Hippocampal formation (tissue), 2 donors: ENCODE results near the gene WDR33.

Experiments used
- DNase-seq, 2 donors: peaks; one replicate each; lab custom pipeline; 2025; lab: John Stamatoyannopoulos, UW

Gene WDR33

DNA sequence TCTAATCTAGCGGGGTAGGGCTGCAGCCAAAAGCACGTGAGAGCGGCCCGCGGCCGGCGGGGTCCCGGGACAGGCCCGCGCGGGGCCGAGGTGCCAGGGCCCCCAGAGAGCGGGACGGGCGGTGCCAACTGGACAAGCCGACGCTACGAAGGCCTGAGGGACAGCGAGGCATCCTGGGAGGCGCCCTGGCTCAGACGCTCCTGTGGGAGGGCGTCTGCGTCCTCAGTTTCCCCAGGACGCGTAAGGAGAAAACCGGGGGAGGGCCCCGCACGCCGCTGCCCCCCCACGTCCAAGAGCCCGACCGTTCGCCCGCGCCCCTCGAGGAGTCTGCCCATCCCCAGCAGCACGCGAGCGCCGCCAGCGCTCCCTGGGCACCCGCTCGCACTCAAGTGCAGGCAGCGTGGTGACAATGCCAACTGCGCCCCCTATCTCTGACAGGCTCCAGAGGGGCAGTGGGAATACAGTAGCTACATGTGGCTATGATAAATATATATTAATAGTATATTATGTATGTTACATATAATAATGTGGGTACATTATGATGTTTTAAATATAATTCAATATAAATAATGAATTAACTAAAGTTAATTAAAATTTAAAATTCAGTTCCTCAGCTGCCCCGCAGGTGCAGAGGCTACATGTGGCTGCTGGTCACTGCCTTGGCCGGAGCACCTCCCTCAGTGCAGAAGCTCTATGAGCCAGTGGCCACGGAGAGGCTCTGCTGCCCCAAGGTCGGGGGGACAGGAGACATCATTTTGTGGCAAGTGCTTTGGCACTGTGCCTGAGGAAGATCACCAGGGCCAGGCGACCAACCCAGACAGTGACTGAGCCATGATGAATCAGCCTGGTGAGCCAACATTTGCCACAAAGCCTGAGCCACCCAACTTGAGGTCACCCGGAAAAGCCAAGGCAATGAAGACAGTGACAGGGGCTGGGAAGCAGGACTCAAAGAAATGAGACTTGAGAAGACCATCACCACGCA, 115.2 kb downstream of the WDR33 start:
- peak in 1 of 2 donors; percentile 46 for DNase-seq

DNA sequence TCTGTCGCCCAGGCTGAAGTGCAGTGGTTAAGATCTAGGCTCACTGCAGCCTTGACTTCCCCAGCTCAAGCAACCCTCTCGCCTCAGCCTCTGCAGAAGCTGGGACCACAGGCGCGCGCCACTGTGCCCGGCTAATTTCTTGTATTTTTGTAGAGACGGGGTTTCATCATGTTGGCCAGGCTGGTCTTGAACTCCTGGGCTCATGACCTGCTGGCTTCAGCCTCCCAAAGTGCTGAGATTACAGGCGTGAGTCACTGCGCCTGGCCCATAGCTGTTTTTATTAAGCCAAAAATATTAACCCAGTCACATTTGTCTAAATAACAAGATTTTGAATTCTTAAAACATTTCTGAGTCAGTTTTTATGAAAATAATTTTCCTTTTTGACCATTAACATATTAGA, 116.0 kb downstream of the WDR33 start:
- no peak for DNase-seq

DNA sequence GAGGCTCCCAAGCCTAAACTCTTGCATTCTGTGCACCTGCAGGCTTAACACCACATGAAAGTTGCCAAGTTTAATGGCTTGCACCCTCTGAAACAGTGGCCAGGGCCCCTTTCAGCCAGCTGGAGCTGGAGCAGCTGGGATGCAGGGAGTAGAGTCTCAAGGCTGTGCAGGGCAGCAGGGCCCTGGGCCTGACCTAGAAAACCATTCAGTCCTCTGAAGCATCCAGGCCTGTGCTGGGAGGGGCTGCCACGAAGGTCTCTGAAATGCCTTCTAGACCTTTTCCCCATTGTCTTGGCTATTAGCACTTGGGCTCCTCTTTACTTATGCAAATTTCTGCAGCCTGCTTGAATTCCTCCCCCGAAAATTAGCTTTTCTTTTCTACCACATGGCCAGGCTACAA, 120.3 kb downstream of the WDR33 start:
- no peak for DNase-seq

DNA sequence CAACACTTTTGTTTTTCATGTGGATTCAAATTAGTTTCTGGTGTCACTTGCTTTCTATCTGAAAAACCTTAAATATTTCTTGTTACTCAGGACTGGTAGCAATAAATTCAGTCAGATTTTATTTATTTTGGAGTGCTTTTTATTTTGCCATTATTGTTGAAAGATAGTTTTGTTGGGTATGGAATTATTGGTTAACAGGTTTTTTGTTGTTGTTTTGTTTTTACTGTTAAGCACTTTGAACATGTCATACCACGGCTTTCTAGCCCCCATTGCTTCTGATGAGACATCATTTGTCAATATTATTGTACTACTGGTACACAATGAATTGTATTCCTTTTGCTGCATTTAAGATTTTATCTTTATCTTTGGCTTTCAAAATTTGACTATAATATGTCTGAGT, 122.6 kb downstream of the WDR33 start:
- no peak for DNase-seq

DNA sequence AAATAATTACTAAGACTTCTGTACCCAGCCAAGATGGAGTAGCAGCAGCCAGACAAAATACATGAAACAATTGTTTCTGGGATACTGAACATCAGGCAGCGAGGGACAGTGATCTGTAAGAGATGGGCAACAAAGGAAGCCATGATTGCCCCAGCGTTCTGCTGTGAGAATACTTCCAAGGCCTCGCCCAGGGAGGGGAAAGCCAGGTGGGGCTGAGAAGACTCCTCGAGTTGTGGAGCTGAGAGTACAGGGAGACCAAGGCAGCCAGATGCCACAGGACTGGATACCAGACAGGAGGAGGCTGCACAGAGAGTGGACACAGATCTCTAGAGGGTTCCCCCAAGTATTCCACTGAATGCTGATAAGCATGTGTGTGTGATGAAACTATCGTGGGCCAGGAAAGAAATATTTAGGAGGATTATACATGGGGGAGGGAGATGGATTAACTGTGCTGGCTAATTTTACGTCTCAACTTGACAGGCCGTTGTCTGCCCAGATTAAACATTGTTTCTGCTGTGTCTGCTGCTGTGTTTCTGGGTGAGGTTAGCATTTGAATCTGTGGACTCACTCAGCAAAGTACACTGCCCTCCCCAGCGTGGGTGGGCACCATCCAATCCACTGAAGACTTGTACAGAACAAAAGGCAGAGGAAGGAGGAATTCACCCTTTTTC, 125.4 kb downstream of the WDR33 start:
- DNase-seq, result no peak

DNA sequence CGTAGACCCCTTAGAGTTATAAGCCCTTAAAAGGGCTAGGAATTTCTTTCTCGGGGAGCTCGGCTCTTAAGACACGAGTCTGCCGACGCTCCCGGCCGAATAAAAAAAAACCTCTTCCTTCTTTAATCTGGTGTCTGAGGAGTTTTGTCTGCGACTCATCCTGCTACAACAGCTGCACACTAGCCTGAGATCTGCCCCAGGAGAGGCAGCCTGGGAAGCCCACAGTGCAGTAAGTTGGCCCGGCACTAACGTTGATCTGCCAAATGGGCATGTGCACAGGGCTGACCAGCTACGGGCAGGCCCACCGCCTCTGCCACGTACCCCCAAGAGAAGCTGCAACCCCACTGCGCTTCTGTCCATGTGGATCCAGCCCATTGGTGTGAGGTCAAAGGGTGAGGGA, 127.2 kb downstream of the WDR33 start:
- no peak for DNase-seq

DNA sequence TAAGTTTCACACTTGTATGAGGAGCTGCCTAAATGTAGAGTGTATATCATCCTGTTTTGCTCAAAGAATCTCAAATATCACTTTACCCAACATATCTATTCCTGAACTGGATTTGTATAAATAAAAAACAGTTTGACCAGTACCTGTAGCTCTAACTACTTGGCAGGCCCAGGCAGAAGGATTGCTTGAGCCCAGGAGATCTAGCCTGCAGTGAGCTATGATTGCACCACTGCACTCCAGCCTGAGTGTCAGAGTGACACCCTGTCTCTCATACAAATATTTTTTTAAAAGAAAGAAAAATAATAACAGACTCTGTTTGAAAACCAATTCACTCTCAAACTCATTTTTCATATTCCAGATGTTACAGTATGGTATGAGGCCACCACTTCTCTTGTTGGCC, 127.9 kb downstream of the WDR33 start:
- DNase-seq, result no peak

DNA sequence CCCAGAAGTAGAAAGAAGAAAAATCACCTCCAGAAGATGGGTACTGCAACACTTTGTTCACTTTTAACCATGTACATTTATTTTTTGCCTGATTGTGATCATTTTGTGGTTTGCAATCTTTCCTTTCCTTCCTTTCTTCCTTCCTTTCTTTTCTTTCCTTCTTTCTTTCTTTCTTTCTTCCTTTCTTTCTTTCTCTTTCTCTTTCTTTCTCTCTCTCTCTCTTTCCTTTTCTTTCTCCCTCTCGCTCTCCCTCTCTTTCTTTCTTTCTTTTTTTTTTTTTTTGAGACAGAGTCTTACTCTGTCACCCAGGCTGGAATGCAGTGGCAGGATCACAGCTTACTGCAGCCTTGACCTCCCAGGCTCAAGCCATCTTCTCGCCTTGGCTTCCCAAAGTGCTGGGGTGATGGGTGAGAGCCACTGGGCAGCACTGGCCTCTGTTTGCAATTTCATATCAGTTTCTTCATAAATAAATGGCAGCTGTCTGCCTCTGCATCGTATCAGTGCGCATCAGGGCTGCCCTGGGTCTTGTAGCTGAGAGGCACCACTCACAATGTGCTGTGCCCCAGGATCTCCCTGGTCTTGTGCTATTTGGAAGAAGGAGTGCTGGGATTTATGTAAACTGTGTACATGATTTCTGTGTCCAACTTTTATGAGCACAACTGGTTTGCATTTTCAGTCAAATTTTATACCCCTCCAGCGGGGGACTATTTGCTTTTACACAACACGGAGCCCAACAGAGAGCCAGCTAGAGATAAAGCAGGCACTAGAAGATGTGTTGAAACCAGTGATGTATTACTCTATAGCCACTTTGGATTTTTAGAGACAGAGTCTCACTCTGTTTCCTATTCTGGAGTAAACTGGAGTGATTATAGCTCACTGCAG, 128.8 kb downstream of the WDR33 start:
- DNase-seq, result no peak

DNA sequence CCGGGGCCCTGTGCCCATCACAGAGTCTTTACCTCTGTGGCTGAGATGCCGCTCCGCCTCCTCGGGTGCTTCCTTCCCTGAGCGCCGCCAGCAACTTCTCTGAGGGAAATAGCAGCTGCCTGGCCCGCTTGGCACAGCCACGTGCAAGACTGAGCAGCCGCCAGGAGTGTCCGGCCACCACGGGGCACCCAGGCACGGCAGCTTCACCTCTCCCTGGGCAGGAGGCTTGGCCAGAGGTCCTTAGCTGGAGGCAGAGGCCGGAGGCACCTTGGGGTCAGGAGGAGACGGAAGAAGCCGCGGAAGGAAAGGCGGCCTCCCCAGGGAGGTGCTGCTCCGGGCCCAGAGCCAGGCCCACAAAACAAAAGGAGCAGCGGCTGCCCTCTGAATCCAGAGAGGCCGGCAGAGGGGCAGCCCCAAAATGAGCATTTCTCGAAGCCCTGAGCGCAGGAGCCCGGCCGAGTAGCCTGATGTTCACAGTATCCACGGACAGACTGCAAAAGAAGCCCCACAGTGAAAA, 129.6 kb downstream of the WDR33 start:
- peak in 1 of 2 donors; percentile 14 for DNase-seq

DNA sequence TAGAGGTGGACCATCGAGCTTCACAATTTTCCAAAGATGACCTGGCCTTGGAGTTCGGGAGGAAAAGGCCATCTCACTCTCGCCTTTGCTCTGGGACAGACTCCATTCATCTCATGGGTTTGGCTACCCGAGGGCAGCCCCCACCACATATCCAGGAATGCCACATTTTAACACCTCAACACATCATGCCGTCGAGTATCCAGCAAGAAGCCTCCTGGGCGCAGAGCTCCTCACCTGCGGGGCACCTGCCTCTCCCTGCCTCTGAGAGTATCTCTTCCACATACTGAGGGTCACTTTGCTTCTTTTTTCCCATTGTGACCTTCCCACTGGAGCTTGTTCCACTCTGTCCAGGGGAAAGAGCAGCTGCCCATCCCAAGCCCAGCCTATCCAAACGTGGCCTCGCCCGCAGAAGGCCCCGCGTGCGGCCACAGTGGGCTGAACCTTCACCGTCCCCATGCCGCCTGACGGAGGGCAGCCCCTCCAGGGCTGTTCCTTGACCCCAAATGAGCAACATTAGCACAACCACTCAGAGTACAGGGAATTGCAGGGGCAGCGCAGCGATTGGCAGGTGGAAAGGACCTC, 130.2 kb downstream of the WDR33 start:
- DNase-seq, result no peak

DNA sequence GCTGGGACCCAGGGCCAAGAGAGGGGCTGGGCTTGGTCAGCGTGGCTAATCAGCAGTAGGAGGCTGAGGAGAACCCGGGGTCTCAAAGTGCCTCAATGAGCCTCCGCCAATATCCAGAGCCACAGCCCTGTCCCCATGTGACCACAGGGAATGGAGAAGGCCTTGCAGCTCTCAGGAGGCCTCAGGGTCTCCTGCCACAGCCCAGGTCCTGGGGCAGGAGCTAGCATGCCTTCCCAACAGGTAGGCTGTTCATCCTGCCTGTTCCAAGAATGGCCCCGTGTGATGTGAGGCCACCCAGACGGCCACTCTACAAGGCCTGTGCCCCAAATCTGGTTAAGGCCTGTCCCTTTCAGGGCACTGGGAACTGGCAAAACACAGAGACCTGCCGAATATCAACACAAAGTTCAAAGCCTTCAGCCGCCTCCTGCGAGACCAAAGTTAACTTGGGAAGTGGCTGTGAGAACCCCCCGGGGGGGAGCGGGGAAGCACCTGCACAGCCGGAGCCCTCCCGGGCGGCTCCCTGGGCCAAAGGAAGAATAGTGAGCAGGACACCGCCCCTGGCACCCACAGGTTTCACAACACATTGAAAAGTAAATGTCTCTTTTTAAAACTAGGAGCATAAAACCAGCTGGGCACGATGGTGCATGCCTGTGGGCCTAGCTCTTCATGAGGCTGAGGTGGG, 131.2 kb downstream of the WDR33 start:
- DNase-seq, result no peak

DNA sequence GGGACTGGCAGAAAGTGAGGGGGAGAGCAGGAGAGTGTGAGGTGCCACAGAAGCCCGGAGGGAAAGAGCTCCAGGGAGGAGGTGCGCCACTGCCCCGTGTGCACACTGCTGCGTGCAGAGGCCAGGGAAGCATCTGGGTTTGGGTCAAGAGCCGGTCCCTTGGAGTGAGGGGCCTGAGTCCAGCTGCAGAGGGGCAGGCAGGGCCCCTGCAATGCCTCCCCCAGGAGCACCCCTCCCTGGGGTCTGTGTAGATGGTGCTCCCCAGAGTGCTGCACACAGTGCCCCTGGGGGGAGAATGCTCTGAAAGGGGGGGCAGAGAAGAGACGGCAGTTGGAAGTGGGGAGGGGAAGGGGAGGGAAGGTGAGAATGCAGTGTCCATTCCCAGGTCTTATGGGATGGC, 132.0 kb downstream of the WDR33 start:
- DNase-seq, result no peak

DNA sequence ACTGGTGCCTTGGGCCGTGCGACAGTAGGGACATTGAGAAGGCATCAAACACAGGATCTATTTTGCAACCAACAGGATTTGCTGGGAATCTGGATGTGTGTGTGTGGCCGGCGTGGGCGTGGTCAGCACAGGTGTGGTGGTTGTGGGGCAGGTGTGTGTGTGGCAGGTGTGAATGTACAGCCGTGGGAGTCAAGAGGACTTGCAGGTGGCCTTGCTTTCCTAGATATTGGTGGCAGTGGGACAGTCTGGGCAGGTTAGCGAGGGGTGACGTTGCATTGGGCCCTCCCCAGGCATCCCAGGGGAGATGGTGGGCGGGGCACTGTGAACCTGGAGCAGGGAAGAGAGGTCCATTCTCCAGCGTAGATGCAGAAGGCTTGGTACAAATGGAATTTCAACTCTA, 132.4 kb downstream of the WDR33 start:
- no peak for DNase-seq

DNA sequence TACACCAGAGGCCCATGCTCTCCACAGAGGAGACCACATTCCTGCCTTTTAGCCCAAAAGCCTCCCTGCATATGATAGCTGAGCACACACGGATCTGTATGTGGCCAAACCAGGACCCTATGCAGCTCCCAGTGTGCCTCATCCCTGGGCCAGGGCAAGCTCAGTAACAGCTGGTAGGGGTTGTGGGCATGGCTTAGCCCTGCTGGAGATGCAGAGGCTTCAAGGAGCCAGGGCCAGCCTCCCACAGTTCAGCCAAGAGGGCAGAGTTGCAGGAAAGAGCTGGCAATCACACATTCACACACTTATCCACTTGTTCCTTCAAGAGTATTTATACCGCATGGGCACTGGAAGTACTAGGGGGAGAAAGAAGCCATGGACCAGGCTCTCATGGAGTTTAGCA, 134.1 kb downstream of the WDR33 start:
- no peak for DNase-seq

DNA sequence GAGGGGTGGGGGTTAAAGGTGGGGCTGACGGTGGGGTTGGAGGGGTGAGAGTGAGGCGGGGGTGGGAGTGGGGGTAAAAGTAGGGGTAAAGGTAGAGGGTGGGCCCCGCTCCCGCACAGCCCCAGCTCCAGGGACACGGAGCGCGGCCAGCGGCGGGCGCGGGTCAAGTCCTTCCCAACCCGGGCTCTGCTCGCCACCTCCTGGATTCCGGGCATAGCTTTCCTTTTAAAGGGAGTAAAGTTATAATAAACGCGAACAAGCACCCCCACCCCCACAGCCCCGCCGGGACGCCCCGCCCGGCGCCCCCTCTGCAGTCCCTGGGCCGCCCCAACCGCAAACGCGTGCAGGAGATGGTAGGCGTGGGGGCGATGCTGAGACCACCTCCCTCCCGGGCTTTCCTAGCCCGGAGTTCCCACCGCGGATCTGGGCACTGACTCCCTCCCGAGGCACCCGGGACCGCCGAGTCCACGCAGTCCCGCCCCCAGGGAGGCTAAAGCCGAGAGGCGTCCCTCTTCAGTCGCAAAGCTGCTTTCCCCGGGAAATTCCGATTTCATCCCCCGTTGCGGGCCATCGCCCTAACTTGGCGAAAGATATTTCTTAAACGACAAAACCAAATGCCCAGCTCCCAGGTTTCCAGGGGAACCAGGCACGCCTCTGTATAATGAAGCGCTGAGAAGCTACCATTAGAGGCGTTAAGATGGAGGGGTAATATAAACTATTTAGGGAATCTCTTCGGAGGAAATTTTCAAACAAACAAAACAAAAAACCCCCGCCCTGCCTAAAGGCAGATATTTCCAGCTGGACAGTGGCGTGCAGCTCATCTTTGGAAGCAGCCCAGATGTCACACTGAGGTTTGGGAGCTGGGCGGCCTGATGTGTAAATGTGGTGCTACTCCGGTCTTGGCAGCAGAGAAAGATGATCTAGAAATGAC, 135.4 kb downstream of the WDR33 start, which contains the start of gene LIMS2:
LIMS2 (minus strand) TSS at position 200 of the 931 bp plus-strand sequence. CDS start 506 bp downstream, outside the sequence.
- DNase-seq, result no peak

DNA sequence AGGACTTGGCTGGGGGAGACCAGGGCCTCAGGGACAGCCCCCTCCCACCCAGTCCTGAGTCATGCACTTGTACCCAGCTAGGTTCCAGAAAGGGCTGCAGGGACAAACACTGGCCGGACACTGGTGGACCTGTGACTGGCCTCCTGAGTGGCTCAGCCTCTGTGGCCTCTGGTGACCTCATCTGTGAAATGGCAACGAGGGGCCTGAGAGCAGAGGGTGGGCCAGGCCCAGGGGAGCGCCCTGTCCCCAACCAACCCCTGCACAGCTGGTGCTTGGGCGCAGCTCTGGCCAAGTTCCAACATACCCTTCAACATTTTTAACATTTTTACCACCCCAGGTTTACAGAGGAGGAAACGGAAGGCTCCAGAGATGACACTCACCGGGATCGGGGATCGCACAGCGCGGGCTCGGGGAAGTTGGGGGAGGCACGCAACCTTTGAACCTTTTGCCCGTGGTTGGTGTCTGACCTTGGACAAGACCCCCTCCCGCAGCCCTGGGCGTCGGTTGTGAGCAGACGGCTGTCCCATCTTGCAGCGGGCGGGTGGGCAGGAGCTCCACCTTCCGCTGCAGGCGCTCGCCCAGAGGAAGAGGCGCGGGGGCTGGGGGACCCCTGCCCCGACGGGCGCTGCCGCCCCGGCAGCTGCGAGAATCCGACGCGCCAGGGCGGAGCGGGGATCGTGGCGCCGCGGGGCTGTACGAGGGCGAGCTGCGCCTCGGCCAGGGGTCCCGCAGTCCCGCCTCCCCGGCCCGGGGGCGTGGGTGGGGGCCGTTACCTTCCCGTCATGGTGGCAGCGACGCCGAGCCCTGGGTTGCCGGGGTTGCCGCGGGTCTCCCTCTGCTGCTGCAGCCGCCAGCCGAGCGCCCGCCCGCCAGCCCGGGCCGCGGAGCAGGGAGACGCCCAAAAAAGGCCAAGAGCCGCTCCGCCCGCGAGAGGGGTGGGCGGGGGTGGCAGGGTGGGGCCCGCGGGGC, 136.4 kb downstream of the WDR33 start:
- DNase-seq, result no peak

DNA sequence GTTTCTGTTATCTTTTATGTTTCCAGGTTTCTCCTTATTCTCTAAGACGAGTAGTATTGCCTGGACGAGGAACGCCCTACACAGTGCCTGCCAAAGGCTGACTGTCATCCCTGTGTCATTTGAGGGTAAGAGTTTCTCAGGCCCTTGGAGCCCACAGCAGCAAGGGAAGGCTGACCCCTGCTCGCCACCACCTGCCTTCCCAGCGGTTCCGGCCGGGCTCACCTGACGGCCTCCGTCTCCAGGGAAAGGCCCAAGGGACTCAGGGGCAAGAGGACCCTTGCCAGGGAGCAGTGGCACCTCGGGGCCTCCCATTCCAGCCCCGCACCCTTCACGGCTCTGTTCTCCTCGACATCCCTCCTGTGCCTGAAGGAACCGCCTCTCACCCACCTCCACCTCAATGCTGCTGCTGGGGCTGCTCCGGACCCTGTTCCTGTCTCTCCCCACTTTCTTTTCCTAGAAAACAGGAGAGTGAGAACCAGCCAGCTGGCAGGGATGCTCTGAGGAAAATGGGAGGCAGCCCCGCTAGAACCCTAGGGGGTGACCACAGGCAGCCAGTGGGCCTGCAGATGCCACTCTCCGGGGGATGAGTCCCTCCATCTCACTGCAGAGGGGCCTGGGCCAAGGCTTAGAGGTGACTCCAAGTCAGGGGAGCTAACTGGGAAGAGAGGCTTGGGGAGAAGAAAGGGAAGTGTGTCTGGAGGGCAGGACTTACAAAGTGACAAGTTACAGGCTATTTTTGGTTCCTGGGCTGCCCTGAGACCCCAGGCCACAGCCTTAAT, 137.5 kb downstream of the WDR33 start:
- DNase-seq, result no peak
